ENCODE data around the gene ETS1.

The ETS1 gene

GRCh38 chr11:128497776-128498095 is 89.6 kb downstream of the ETS1 start:
- Histone ChIP-seq H3K36me3 (ENCODE audit: control insufficient read depth in 2 of 2, insufficient read depth in 1 of 2, low read length in 2 of 2) (no peaks in the 10 kb centered on the region), H3K9me3 (ENCODE audit: control insufficient read depth, insufficient read depth, low read depth, low read length) (no peaks in the 10 kb centered on the region), H3K4me3 (ENCODE audit: low read depth, low read length) (no peak overlapping the region), H3K27ac (ENCODE audit: extremely low read depth, low read depth, low read length) (no peak overlapping the region), H3K4me1 (ENCODE audit: control insufficient read depth, insufficient read depth, low read length) (peaks cover 5% of the 10 kb centered on the region; the same call in 1 of the 2 replicates)
- POLR2A ChIA-PET, result no interaction called here
- TF ChIP-seq YY1 (tag by site-specific recombination; IDR thresholded peaks at IDR 0.05), result no peak
- 0 out of 2 replicates have a peak, but pooled peaks have one; percentile 5 for TF ChIP-seq ZNF600 (tag by site-specific recombination; IDR thresholded peaks at IDR 0.05)
- CTCF ChIA-PET, result no interaction called here

- TF ChIP-seq TRIM28 (IDR thresholded peaks at IDR 0.05; ENCODE audit: borderline replicate concordance, low read length) (peak; percentile 27; the same call in 1 of the 2 replicates), ZNF394 (tag by site-specific recombination; IDR thresholded peaks at IDR 0.05; ENCODE audit: borderline replicate concordance) (0 out of 2 replicates have a peak, but pooled peaks have one; percentile 44), ZNF600 (tag by site-specific recombination; IDR thresholded peaks at IDR 0.05) (0 out of 2 replicates have a peak, but pooled peaks have one; percentile 32), KLF8 (tag by site-specific recombination; IDR thresholded peaks at IDR 0.05) (no peak), ZNF529 (tag by site-specific recombination; IDR thresholded peaks at IDR 0.05; ENCODE audit: insufficient replicate concordance) (no peak), ZNF658 (tag by site-specific recombination; IDR thresholded peaks at IDR 0.05) (no peak), HIC1 (tag by site-specific recombination; IDR thresholded peaks at IDR 0.05) (peak; percentile 19; the same call in 1 of the 2 replicates), ZSCAN23 (tag by site-specific recombination; IDR thresholded peaks at IDR 0.05) (no peak), MZF1 (tag by site-specific recombination; IDR thresholded peaks at IDR 0.05; ENCODE audit: borderline replicate concordance) (peak; percentile 76), KLF17 (tag by site-specific recombination; IDR thresholded peaks at IDR 0.05) (0 out of 2 replicates have a peak, but pooled peaks have one; percentile 33), ZNF521 (tag by site-specific recombination; IDR thresholded peaks at IDR 0.05) (no peak), PRDM10 (tag by site-specific recombination; IDR thresholded peaks at IDR 0.05) (0 out of 2 replicates have a peak, but pooled peaks have one; percentile 29), ZNF155 (tag by site-specific recombination; IDR thresholded peaks at IDR 0.05) (no peak), ZBTB48 (tag by site-specific recombination; IDR thresholded peaks at IDR 0.05) (peak; percentile 29; the same call in 1 of the 2 replicates), ZNF596 (tag by site-specific recombination; IDR thresholded peaks at IDR 0.05) (no peak), ZNF335 (tag by site-specific recombination; conservative IDR thresholded peaks at IDR 0.05) (peak; percentile 10; the same call in 1 of the 2 replicates), PRDM6 (tag by site-specific recombination; IDR thresholded peaks at IDR 0.05) (peak; percentile 21; the same call in 1 of the 2 replicates), ZNF629 (tag by site-specific recombination; IDR thresholded peaks at IDR 0.05) (peak; percentile 75)
- peaks cover 5% of the 10 kb centered on the region; the same call in 1 of the 2 replicates for H3K4me1 ChIP-seq (ENCODE audit: control insufficient read depth, insufficient read depth, low read length)
- ChIA-PET POLR2A (no interaction called here), CTCF (no interaction called here)
- no peaks in the 10 kb centered on the region for H3K36me3 ChIP-seq (ENCODE audit: control insufficient read depth in 2 of 2, insufficient read depth in 1 of 2, low read length in 2 of 2)
- no peaks in the 10 kb centered on the region for H3K9me3 ChIP-seq (ENCODE audit: control insufficient read depth, insufficient read depth, low read depth, low read length)
- no peak overlapping the region for H3K27ac ChIP-seq (ENCODE audit: extremely low read depth, low read depth, low read length)
- no peak overlapping the region for H3K4me3 ChIP-seq (ENCODE audit: low read depth, low read length)
Observed at GRCh38 chr11:128497061-128497775, 90.1 kb downstream of the ETS1 start.

Data from HEK293 (cell line).